Bone marrow (tissue), 2 donors: Measurements from ENCODE around the gene KIF1B.
"Not testable (repeated sequence)": the region's sequence is repeated elsewhere in the genome, so short reads cannot be mapped to it uniquely, and the experiment has no call there.

Experiments
- DNase-seq, 2 donors: peaks; one replicate each; lab custom pipeline; 2025; lab: John Stamatoyannopoulos, UW

KIF1B gene

DNA sequence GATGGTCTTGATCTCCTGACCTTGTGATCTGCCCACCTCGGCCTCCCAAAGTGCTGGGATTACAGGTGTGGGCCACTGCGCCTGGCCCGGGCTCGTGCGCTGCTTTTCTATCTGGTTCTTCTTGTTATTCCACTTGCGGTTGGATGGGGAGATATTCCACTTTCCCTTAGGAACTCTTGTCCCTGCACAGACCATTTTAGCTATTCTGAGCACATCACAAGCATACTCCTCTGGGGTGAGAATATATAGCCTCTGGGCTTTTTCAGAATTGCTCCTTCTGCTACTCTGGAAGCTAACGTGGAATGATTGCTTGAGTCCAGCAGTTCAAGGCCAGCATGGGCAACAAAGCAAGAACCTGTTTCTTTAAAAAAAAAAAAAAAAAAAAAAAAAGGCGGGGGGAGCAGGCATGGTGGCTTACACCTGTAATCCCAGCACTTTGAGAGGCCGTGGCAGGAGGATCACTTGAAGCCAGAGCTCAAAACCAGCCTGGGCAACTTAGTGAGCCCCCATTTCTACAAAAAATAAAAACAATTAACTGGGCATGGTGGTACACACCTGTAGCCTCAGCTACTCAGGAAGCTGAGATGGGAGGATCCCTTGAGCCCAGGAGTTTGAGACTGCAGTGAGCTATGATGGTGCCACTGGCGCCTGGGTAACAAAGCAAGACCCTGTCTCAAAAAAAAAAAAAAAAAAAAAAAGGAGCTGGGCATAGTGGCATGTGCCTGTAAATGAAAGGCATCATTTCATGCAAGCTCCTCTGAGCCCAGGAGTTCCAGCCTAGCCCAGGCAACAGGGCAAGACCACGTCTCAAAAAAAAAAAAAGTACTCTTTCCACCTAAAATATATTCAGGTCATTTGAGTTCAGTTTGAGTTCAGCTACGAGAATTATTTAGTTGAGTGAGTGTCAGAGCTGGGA lies 176.6 kb downstream of the KIF1B start:
- no peak for DNase-seq

DNA sequence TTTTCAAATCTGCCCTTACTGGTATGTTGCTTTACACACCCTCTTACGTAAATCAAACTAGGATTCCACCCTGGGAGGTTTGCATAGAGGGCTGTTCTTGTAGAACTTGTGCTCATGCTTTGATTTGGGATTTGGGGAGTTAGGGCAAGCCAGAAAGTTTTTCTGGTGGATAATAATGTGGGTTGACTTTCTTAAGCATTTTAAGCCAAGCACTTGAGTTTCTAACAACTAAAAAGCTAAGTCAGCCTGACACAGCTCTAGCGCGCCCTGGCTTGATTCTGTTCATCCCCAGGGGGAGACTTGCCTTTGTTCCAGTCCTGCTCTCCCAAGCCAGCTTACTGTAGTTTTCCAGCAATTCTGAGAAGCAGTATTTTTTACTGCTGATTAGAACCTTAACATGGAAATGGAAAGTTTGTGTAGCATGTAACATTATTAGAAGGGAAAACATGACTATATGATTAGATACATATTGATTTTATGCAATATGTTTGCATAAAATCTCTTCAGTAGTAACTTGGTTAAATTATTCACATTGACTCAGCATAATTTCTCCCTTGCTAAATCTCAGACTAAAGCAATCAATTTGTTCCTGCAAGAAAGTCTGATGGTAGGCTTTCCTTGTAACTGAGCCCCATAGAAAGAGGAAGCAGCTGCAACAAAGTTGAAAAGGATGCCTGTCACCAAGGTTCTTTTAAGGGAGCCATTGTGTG lies 177.5 kb downstream of the KIF1B start:
- DNase-seq = peak in 1 of 2 donors; percentile 89

DNA sequence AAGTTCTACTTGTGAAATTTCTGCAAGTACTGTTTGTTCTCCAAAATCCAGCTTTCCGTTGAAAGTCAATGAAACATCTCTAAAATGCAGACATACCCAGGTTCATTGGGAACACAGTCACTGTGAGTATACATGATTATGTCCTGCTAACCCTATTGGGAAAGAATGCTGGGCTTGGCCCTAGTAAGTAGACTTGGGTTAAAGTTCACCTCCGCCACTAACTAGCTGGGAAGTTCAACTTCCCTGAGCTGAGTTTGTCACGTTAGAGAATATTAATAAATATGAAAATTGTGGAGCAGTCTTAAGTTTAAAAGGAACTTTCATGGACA lies 178.0 kb downstream of the KIF1B start:
- DNase-seq = no peak

DNA sequence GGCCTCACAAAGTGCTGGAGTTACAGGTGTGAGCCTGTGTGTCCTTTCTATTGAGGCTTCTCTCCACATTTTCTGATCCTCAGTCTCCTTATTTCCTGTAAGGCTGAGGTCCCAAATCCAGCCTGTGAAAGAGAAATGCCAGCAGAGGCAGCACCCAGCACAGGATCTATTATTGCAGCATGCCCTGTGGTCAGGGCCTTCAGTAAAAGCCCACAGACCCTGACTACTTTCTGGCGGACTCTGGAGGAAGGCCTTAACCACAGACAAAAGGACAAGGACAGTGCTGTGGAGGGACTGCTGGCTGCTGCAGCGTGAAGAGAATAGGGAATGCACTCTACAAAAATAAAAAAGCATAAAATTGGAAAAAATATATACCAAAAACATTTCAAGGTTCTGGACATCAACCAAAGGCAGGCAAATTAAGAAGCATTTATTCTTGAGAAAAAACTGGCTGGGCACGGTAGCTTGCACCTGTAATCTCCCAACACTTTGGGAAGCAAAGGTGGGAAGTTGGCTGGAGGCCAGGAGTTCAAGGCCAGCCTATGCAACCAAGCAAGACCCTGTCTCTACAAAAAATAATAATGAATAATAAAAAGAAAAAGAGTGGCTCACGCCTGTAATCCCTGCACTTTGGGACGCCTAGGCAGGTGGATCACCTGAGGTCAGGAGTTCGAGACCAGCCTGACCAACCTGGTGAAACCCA lies 179.1 kb downstream of the KIF1B start:
- DNase-seq = no peak

DNA sequence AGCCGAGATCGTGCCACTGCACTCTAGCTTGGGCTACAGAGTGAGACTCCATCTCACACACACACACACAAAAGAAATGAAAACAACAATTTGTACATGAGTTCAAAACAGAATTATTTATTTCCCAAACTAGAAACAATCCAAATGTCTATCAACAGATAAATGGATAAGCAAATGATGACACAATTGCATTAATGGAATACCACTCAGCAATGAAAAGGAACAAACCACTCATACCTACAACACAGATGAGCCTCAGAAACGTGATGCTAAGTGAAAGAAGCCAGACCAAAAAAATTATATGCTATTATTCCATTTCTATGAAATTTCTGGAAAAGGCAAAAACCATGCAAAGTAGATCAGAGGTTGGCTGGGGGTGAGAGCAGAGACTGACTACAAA lies 186.5 kb downstream of the KIF1B start:
- no peak for DNase-seq

DNA sequence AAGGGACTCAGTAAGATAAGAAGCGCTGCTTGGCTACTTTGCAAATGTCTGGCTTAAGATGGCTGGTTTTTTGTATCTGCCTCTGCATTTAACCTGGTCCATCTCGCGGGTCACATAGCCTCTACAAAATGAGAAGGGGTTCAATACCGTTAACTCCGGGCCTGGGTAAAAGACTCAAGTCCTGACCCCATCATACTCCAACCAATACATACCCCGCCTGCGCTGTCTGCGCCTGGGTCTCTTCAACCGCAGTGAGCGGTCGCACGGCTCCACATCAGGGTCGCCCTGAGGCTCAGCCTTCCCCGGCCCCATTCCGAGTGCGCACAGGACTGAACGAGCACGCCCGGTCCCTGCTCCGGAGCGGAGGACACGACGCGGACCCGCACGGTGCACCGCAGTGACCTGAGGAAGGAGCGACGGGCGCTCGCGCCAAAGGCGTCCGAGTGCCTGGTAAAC lies 187.9 kb downstream of the KIF1B start:
- no peak for DNase-seq

DNA sequence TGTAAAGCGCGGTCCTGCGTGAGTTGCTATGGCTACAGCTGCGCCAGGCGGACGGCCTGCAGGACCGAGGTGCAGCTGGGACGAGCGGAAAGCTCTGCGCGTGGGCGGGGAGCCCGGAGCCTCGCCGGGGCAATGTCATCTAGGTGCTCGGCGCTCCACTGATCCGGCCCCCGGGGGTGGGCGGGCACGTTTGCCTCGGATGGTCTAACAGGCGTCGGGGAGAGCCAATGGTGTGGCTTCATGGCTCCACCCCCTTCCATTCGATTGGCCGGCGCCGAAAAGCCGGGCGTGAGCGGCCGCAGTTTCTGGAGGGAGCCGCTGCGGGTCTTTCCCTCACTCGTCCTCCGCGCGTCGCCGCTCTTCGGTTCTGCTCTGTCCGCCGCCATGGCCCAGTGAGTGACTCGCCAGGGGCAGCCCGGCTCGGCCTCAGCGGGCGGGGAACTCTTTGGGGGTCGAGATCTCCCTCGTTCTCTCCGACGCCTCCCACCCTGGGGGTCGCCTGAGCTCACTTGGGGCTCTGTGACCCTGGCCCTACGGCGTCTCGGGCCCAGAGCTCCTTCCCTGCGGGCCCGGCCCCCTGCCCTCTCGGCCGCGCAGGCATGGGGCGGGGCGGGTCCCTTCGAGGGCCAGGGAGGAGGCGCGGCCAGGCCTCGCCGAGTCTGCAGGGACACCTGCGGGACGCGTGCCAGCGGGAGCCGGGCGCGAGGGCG lies 188.5 kb downstream of the KIF1B start, which contains the start of gene PGD:
Gene PGD, plus strand, starts transcription at position 331 of the 710 bp plus-strand sequence. Its CDS starts 54 bp downstream, at position 385.
- peak; percentile 84 to 95 for DNase-seq

DNA sequence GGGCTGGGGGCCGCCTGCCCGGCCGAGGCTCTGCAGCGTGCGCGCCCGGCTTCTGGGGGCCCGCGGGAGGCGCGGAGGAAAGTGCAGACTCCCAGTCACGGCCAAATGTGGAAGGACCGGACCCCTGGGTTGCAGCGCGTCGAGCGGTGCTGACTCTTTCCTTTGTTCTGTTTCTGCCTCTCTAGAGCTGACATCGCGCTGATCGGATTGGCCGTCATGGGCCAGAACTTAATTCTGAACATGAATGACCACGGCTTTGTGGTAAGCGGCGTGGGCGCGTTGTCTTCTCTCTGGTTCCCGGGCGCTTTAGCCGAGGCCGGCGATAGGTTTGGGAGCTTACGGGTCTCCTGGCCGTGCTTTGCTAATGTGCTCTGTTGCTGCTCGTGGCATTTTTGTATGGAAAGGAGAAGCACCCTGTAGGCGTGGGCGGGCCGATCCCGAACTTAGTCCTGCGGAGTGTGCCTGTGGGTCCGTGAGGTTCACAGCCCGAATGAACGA lies 189.1 kb downstream of the KIF1B start:
- DNase-seq = peak in 1 of 2 donors; percentile 21

DNA sequence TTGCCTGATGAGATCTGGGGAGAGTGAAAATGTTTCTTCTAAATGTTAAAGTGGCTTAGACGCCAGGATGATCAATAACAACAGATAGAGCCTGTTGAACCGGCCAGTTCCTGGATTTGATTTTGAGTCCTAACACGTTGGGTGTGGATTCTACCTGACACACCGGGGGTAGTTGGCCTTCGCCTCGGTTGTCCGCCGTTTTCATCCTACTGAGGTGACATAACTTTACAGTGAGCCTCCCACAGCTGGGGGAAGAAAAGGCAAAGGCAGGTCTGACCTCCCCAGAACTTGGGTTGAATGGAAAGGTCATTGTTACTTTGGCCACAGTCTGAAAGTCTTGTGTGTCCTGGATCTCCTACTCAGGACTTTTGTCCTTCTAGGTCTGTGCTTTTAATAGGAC lies 189.6 kb downstream of the KIF1B start:
- no peak for DNase-seq

DNA sequence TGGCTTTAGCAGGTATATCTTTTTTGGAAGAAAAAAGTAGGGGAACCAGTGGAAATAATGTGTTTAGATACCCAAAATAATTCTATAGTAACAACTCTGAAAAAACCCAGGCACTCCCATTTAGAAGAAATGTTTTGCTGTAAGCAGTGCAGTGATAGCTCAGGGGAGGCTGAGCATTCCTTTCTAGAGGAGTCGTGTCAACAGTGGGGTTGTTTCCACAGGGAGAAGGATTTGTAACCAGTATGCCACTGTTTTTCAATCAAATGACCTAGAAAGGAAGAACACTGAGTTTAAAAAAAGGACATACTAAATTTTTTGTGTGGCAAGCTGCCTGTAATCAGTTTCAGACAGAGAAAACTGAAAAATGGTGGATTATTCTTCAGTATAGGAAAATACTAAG lies 190.9 kb downstream of the KIF1B start:
- DNase-seq = no peak

DNA sequence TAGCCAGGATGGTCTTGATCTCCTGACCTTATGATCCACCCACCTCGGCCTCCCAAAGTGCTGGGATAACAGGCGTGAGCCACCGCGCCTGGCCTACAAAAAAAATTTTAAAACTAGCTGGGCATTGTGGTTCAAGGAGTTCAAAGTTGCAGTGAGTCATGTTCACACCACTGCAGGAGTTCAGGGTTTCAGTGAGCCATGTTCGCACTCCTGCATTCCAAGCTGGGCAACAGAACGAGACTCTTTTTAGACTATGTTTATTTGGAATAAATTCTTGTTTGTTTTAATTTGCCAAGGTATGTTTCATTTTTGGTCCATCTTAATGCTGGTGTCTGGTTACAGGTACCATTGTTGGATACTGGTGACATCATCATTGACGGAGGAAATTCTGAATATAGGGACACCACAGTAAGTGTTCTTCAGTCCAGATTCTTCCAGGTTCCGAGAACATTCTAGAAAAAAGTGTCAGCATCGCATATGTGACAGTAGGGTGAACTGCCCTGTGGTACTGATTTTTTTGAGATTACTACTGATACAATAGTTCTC lies 192.4 kb downstream of the KIF1B start:
- no peak for DNase-seq

DNA sequence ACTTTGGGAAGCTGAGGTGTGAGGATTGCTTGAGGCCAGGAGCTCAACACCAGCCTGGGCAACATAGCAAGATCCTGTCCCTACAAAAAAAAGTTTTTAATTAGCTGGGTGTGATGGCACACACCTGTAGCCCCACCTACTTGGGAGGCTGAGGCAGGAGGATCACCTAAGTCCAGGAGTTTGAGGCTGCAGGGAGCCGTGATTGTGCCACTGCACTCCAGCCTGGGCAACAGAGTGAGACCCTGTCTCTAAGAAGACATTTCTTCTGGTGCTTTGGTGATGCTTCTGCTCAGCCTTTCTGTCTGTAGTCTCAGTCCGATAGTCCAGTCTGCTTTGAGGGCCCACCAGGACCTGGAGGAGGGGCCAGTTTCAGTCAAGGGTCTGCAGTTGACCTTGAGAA lies 196.8 kb downstream of the KIF1B start:
- no peak for DNase-seq

DNA sequence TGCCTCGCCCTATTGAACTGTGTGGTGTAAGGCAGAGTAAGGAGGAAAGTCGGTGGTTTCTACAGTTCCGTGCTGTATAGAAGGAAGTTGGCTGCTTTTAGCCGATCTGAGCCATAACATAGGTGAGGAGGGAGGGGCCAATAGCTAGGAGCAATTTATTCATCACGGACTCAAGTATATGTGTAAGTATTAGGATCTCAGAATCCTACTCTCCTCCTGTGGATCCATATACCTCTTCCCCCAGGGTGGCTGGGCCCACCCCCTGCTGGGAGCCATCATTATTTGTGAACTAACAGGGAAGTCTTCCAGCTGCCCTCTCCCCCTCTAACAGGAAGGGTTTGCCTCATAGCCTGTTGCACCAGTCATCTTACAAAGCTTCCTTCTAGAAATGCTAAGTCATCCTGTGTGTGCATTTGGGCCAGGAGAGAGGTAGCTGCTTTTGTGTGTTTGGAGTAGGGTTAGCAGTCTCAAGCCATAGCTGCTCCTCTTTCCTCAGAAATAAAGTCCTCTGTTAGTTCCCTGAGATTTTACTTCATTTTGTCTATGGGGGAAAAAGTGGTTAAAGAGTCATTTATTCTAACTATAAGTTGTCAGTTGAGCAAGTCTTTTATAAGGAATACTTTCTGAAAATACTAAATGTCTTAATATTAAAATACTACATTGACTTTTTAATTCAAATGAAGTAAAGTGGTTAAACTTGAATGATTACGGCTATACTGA lies 205.0 kb downstream of the KIF1B start:
- peak; percentile 45 to 93 for DNase-seq

DNA sequence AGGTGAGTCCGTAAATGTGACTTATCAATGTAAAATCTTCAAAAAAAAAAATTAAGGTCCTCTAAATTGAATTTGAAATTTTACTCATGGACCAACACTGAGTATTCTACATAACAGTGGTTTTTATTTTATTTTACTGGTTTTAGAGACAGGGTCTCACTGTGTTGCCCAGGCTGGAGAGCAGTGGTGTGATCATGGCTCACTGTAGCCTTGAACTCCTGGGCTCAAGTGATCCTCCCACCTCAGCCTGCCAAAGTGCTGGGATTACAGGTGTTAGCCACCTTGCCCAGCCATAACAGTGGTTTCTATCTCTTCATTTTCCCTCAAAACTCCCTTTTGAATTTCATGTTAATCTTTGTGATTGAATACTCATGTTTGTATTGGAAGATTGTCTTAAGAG lies 205.6 kb downstream of the KIF1B start:
- DNase-seq = not testable (repeated sequence)

DNA sequence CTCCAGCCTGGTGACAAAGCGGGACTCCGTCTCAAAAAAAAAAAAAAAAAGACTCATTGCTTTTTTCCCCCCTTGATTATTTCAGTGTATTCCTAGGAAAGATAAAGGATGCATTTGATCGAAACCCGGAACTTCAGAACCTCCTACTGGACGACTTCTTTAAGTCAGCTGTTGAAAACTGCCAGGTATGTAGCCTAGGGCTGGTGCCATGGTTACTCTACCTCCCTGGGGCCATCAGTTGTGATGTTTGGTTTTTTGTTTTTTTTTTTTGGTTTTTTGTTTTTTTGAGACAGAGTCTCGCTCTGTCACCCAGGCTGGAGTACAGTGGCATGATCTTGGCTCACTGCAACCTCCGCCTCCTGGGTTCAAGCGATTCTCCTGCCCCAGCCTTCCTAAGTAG lies 208.4 kb downstream of the KIF1B start:
- not testable (repeated sequence) for DNase-seq

DNA sequence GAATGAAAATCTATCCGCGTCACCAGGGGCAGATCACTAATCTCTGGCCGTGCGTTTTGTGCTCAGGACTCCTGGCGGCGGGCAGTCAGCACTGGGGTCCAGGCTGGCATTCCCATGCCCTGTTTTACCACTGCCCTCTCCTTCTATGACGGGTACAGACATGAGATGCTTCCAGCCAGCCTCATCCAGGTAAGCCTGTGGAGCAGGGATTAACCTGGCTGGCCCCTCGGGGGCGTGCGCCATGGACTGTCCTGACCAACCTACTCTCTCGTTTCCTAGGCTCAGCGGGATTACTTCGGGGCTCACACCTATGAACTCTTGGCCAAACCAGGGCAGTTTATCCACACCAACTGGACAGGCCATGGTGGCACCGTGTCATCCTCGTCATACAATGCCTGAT lies 209.0 kb downstream of the KIF1B start:
- DNase-seq = no peak

DNA sequence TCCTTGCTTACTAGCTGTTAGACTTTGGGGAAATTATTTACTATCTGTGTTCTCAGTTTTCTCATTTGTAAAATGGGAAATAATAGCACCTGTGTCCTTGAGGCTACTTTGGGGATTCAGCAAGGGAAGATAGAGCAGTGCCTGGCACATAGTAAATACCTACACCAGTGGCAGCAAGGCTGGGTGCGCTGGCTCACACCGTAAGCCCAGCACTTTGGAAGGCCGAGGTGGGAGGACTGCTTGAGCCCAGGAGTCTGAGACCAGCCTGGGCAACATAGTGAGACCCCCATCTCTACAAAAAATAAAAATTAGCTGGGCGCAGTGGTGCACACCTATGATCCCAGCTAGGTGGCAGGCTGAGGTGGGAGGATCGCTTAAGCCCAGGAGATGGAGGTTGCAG lies 211.3 kb downstream of the KIF1B start:
- DNase-seq = no peak

DNA sequence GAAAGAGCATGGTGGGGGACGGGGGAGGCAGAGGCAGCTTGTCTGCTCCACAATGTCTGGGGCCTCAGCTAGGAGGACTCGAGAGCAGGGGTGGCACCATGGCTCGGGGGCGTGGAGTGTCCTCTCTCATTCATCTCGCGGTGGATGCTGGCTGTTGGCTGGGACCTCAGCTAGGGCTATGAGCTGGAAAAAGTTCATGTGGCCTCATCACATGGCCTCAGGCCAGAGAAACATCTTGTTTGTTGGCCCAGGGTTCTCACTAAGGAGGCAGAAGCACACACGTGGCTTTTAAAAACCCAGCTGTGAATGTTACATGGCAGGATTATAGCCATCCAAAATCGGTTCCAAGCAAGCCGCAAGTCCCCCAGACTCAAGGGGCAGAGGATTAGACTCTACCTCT lies 213.7 kb downstream of the KIF1B start:
- DNase-seq = no peak

DNA sequence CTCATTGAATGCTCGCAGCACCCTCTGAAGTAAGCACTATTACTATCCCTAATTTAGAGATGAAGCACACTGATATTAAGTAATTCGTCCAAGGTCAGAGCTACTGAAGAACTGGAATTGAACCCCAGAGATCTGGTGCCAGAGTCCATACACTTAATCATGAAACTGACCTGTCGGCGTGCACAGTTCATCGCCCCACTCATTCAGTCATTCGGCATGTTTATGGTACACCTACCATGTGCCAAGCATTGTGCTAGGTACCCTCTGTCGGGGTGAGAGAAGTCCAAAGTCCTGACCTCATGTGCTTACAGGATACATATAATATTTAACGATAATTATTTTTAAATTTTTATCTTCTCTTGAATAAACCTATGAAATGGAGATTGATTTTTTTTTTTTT lies 214.3 kb downstream of the KIF1B start:
- DNase-seq = no peak

DNA sequence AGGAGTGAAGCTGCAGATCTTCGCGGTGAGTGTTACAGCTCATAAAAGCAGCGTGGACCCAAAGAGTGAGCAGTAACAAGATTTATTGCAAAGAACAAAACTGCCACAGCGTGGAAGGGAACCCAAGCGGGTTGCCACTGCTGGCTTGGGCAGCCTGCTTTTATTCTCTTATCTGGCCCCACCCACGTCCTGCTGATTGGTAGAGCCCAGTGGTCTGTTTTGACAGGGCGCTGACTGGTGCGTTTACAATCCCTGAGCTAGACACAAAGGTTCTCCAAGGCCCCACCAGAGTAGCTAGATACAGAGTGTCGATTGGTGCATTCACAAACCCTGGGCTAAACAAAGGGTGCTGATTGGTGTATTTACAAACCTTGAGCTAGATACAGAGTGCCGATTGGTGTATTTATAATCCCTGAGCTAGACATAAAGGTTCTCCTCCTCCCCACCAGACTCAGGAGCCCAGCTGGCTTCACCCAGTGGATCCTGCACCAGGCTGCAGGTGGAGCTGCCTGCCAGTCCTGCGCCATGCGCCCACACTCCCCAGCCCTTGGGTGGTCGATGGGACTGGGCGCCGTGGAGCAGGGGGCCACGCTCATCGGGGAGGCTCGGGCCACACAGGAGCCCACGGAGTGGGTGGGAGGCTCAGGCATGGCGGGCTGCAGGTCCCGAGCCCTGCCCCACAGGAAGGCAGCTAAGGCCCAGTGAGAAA lies 215.6 kb downstream of the KIF1B start:
- DNase-seq = not testable (repeated sequence)
